COR-L47 (cell line): ENCODE results near the gene BHLHE40.

Experiments
- DNase-seq: peaks from one replicate; lab custom pipeline; 2025; lab: John Stamatoyannopoulos, UW

Gene BHLHE40

DNA sequence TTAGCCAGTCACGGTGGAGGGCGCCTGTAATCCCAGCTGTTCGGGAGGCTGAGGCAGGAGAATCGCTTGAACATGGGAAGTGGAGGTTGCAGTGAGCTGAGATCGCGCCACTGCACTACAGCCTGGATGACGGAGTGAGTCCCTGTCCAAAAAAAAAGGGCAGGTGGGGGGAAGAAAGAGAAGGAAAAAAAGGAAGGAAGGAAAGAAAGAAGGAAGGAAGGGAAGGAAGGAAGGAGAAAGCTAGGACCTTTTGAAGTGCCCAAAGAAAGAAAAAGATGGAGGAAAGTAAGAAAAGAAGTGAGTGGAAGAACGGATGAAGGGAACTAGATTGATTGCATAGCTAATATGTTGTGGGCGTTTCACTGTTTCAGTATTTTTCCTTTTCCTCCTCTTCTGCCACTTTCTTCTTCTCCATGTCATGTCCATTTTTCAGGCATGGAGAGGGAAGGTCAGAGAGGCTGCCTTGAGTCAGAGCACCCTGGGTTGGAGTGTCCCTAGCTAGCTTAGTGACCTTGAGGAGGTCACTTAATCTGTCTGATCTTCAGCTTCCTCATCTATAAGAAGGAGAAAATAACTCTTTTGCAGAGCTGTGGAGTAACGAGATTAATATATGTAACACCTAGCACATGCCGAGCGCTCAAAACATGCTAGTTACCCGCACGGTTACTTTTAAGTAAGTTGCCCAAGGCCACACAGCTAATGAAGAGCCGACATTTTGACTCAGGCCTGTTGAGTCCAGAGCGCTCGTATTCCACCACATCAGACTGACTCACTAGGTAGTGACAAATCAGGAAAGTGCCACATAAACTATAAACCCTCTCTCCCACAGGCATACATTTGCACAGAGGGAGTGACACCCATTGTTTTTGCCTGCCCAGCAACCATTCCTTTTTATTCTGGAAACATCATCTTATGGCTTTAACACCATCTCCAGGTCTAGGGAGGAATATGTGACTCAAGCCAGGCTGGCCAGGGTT is 42.2 kb downstream of the BHLHE40 start:
- DNase-seq, result no peak

DNA sequence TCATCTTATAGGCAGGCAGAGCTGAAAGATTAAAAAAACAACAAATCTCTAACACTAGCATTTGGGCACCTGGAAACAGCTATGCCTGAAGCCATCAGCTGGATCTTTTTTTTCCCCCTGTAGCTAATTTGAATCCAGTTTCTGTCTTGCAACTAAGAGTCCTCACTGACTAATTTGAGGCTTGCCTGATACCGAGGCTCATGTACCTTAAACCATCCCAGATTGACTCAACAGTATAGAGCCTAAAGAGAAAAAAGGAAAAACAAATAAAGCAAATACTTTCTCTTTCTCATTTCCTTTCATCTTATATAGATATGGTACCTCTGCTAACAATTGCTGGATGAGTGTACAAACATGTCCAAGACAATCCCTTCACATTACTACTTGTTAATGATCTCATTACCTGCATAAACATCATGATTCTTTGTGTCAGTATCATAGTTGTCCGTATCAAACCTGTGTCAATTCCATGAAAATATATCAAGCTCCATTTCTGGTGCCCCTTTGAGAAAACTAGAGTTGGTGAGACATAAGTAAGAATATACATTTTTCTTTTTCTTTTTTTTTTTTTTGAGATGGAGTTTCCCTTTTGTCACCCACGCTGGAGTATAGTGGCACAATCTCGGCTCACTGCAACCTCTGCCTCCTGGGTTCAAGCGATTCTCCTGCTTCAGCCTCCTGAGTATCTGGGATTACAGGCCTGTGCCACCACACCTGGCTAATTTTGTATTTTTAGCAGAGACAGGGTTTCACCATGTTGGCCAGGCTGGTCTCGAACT is 43.1 kb downstream of the BHLHE40 start:
- no peak for DNase-seq

DNA sequence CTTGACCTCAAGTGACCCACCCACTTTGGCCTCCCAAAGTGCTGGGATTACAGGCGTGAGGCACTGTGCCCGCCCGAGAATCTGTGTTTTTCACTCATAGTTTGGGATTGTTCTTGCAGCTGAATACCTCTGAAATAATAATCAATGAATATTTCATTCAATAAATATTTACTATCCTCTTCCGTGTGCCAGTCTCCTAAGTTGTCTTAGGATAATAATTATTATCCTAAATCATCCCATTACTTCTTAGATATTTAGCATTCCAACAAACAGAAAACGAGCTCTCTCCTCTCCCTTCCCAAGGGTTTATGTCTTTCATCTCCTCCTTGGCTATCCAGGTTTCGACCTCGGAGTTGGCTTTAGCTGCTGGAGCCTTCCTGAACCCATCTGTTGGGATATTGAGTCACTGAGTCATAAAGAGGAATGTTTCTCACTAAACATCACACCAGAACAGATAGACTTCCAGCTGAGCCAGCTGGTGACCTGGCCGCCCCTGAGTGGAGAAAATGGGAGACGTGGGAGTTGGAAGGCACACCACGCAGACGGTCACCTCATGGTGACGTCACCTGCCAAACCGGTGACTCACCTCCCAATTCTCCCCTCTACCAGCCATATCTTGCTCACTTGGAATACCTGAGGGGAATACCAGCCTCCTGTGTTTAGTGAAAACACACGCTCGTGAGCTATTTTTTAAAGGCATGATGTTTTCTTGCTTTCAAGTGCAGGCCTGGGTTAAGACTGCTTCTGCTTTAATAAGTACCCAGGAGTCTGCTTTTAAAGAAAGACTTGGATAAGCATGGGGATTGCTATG is 43.9 kb downstream of the BHLHE40 start:
- no peak for DNase-seq

DNA sequence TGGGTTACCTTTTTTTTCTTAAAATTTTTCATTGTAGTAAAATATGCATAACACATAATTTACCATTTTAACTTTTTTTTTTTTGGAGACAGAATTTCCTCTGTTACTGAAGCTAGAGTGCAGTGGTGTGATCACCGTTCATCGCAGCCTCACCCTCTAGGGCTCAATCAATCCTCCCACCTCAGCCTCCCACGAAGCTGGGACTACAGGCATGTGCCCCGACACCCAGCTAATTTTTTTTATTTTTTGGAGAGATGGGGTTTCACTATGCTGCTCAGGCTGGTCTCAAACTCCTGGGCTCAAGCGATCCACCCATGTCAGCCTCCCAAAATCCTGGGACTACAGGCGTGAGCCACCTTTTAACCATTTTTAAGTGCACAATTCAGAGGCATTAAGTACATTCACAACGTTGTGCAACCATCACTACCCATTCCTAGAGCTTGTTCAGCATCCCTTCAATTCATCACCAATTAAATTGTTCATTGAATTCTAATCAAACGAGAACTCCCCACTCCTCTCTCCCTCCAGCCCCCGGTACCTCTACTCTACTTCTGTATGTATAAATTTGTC is 44.6 kb downstream of the BHLHE40 start:
- DNase-seq, result no peak

DNA sequence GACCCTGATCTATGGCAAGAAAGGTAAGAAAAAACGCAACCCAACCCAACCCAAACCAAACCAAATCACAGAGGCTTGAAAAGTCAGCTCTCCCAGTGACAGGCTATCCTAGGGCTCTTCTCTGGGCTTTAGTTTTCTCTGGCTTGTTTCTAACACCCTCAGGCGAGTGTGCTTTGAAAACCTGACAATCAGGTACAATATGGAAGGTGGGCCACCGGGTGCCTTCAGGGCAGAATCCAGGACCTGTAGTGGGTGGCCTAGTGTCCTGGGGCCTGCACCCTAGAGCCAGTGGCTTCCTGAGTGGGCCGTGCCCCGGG is 46.8 kb downstream of the BHLHE40 start:
- no peak for DNase-seq

DNA sequence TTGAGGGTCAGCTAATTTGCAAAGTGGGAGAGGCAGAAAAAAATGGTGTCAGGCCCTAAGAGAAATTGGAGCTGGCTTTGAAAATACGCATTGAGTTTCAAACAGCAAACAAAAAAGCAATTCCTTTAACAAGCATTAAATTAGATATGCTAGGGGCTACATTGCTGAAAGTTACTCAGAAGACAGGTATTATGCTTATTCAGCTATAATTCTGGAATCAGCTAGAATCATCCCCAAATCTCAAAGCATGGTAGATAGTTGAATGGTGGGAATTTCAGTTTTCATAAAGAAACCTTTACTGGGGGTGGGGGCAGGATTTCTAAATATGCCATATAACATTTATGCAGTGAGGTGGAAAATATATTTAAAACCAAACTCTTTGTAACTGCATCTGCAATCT is 50.5 kb downstream of the BHLHE40 start:
- DNase-seq, result no peak

DNA sequence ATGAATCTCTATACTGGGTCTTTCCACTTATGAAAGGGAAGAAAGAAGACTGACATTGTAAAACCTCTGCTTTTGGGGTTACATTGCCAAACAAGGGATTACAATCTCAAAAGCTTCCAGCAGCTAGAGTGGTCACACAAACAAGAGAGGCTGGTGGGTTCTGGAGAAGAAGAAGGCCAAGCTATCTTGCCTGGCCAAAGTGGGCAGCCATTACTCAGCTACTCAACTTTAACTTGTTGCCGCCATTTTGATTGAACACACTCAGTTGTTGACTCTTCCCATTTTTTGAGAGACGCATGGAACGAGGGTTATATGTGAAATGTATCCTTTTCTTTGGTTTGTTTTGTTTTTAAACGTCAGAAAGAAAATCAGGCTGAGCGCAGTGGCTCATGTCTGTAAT is 50.9 kb downstream of the BHLHE40 start:
- DNase-seq, result no peak

DNA sequence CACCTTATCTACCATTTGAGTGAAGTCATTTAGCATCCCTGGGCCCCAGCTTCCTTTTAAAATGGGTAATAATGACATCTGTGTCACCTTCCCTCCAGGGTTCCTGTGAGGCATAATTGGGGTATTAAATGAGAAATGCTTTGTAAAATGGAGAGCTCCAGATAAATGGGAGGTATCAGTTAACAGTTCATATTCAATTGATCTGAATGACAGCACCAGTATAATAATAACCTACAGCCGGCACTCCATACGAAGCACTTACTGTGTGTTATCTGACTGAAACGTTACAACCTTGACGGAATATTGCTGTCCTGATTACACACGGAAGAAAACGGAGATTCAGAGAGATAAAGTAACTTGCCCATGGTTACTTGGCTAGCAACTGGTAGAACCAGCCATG is 53.6 kb downstream of the BHLHE40 start:
- DNase-seq, result no peak
